Measurements from ENCODE around the gene WFIKKN2.

GRCh38 chr17:50828508-50829170 is 6.7 kb upstream of the WFIKKN2 start:
- TF ChIP-seq CTCF (IDR thresholded peaks at IDR 0.05; ENCODE audit: insufficient read depth, low read depth, low read length) (no peak), EZH2 (IDR thresholded peaks at IDR 0.05; ENCODE audit: insufficient read depth, low read length) (no peak)
